Endothelial cell (in vitro differentiated cells): ENCODE data around the gene ZNF121. TPM values are rescaled to one million over a fixed set of nuclear protein-coding genes. Genes with fewer than 3 reads are reported as not detected.

Experiments used
- DNase-seq: peaks from one replicate; pipeline ENCODE4 v3.0.0; 2021; ENCODE audit warnings: low spot score
- H3K27ac Mint-ChIP-seq: one replicate; pipeline ENCODE4 v1.8.0; 2021; ENCODE audit warnings: mixed read lengths, inconsistent platforms; ENCODE audit not compliant: unreplicated experiment
- H3K27me3 Mint-ChIP-seq: one replicate; pipeline ENCODE4 v1.8.0; 2021; ENCODE audit warnings: mild to moderate bottlenecking, moderate library complexity, mixed read lengths, inconsistent platforms; ENCODE audit not compliant: unreplicated experiment
- H3K36me3 Mint-ChIP-seq: one replicate; pipeline ENCODE4 v1.8.0; 2021; ENCODE audit warnings: mild to moderate bottlenecking, low read depth, mixed read lengths, inconsistent platforms; ENCODE audit not compliant: unreplicated experiment
- H3K4me1 Mint-ChIP-seq: one replicate; pipeline ENCODE4 v1.8.0; 2021; ENCODE audit warnings: mild to moderate bottlenecking, mixed read lengths, inconsistent platforms; ENCODE audit not compliant: unreplicated experiment
- H3K4me3 Mint-ChIP-seq: one replicate; pipeline ENCODE4 v1.8.0; 2021; ENCODE audit warnings: mild to moderate bottlenecking, mixed read lengths, inconsistent platforms; ENCODE audit not compliant: unreplicated experiment
- H3K9me3 Mint-ChIP-seq: one replicate; pipeline ENCODE4 v1.8.0; 2021; ENCODE audit warnings: mixed read lengths, inconsistent platforms; ENCODE audit not compliant: unreplicated experiment
- CTCF ChIP-seq: fragments of 200-600 bp; sonication (generic); IDR thresholded peaks from one replicate; pipeline ENCODE4 v1.5.0; 2021; ENCODE audit warnings: antibody characterized with exemption; ENCODE audit not compliant: unreplicated experiment
- long read RNA-seq: library from polyadenylated mRNA; unstranded; transcript quantifications from one replicate; pipeline ENCODE4 v2.0.0, GENCODE V29; 2020; ENCODE audit not compliant: unreplicated experiment
- total RNA-seq: library from RNA; stranded (reverse); fragmentation: NEBNext Ultra II Directional; extraction: Animal tissue kit (Norgen Biotek cat#: 25700); gene quantifications from one replicate; pipeline ENCODE4 v1.2.1, GENCODE V29; 2021; ENCODE audit not compliant: unreplicated experiment

The ZNF121 gene
- 52.1 TPM for total RNA-seq
- long read RNA-seq, partial matches to known transcripts, result 0 of 2 reads
- long read RNA-seq, other reads (novel, unspliced or antisense), result 1 of 2 reads

GRCh38 chr19:9584073-9584833, at the start of gene ZNF121:
Gene ZNF121 (minus strand): TSS chr19:9584504. CDS start chr19:9568097, 16,407 bp downstream.
- peak; percentile 84 for DNase-seq
- no peaks in the 10 kb centered on the region for H3K9me3 Mint-ChIP-seq
- peaks cover 15% of the 10 kb centered on the region for H3K36me3 Mint-ChIP-seq
- peak within 1 kb of the TSS; percentile 98 for H3K27ac Mint-ChIP-seq
- H3K4me3 Mint-ChIP-seq, result peak within 1 kb of the TSS; percentile 95
- peaks cover 13% of the 10 kb centered on the region for H3K4me1 Mint-ChIP-seq
- peaks cover 2% of the 10 kb centered on the region for H3K27me3 Mint-ChIP-seq
- no peak for TF ChIP-seq CTCF

GRCh38 chr19:9627856-9628255, 43.6 kb upstream of the ZNF121 start:
- Mint-ChIP-seq H3K4me3 (peak overlapping the region; percentile 84), H3K9me3 (no peaks in the 10 kb centered on the region), H3K27me3 (no peaks in the 10 kb centered on the region), H3K27ac (peak overlapping the region; percentile 95), H3K36me3 (peaks cover 20% of the 10 kb centered on the region), H3K4me1 (peaks cover 23% of the 10 kb centered on the region)
- TF ChIP-seq CTCF, result no peak
- DNase-seq, result peak; percentile 27

GRCh38 chr19:9622531-9622930, 38.2 kb upstream of the ZNF121 start:
- peak overlapping the region; percentile 94 for H3K27ac Mint-ChIP-seq
- H3K36me3 Mint-ChIP-seq, result peaks cover 22% of the 10 kb centered on the region
- H3K9me3 Mint-ChIP-seq, result no peaks in the 10 kb centered on the region
- peaks cover 27% of the 10 kb centered on the region for H3K4me1 Mint-ChIP-seq
- TF ChIP-seq CTCF, result no peak
- peak overlapping the region; percentile 20 for H3K4me3 Mint-ChIP-seq
- no peak for DNase-seq
- H3K27me3 Mint-ChIP-seq, result peaks cover 4% of the 10 kb centered on the region

- no peaks in the 10 kb centered on the region for H3K9me3 Mint-ChIP-seq
- peak within 1 kb of the TSS; percentile 99 for H3K4me3 Mint-ChIP-seq
- TF ChIP-seq CTCF, result no peak
- DNase-seq, result peak; percentile 77
- peak within 1 kb of the TSS; percentile 100 for H3K27ac Mint-ChIP-seq
- peaks cover 29% of the 10 kb centered on the region for H3K36me3 Mint-ChIP-seq
- H3K4me1 Mint-ChIP-seq, result peaks cover 24% of the 10 kb centered on the region
- H3K27me3 Mint-ChIP-seq, result peaks cover 4% of the 10 kb centered on the region
Observed at GRCh38 chr19:9621156-9622037, 37.1 kb upstream of the ZNF121 start, which contains the start of gene ZNF561. Gene ZNF561 (minus strand): TSS chr19:9621232. CDS start chr19:9619456, 1,776 bp downstream.
